ENCODE data around the gene HOXA6.

Gene HOXA6

DNA sequence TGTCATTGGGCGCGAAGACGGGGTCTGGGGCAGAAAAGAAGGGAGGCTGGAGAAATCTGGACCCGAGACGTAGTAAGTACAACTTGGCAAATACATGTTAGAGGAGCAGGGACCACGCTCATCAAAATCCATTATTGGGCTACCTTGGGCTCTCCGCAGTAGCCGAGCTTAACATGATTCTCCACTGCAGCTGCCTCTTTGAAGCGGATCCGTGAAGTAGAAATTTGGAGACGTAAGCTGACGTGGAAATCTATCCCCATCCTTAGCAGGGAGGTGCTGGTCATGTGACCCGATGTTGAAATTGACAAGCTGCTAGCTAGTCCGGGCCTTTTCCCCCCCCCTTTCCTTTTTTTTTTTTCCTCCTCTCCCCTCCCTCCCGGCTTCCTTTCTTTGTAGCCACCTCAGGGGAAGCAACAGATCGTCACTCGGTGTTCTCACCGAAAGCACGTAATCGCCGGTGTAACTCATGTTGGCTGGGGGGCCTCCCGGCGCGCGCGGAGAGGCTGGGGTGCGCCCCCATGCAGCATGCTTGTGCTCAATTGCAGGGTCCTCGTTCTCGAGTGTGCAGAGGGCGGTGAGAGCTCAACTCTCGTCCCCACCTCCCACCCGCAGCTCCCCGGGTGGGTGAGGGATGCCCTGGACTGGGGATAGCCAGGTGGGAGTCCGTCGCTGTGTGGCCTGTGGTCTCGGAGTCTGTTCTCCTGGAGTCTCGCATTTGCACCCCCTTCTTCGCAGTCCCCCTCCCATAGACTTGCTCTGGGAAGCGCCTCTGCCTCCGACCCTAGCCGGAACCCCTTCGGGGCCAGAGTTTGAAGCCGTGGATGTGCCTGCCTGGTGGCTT lies 37.7 kb upstream of the HOXA6 start, which contains the start of gene HOXA11:
TSS of gene HOXA11 (minus strand) at position 220 of the 841 bp plus-strand sequence. CDS start at position 132, 88 bp downstream.
- DNase-seq (ENCODE audit: low read depth in 2 of 2): no peak

- DNase-seq (ENCODE audit: low read depth in 2 of 2): no peak
Observed at GRCh38 chr7:27184337-27185012, 36.9 kb upstream of the HOXA6 start.

DNA sequence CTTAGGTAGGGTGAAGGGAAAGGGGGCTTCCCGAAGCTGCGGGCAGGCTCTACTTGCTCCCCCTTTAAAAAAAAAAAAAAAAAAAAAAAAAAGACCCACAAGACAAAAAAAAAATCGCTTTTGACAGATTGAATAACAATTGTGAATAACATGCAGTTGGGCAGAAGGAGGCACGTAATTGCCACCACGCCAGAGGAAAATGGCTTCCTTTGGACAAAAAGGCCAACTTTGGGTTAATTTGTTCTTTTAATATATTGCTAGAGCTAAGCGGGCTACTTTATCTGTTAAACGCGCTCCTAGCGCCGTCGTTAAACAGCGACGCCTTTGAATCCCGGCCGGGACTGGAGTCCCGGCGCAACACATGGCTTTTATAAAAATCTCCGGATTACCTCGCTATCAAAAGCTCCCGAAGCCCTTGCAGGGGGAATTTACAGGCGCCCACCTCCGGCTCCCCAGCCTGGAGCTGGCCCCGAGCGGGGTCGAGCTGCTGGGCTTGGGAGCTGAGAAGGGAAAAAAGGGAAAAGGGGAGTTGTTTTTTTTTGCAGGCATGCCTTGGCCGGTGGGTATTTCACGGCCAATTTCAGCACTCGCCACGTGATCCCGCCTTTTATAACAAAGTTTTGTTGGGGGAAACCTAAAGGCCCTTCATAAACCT lies 36.2 kb upstream of the HOXA6 start:
- DNase-seq (ENCODE audit: low read depth in 2 of 2): no peak

- no peak for DNase-seq (ENCODE audit: low read depth in 2 of 2)
Observed at GRCh38 chr7:27182861-27183681, 35.5 kb upstream of the HOXA6 start.

DNA sequence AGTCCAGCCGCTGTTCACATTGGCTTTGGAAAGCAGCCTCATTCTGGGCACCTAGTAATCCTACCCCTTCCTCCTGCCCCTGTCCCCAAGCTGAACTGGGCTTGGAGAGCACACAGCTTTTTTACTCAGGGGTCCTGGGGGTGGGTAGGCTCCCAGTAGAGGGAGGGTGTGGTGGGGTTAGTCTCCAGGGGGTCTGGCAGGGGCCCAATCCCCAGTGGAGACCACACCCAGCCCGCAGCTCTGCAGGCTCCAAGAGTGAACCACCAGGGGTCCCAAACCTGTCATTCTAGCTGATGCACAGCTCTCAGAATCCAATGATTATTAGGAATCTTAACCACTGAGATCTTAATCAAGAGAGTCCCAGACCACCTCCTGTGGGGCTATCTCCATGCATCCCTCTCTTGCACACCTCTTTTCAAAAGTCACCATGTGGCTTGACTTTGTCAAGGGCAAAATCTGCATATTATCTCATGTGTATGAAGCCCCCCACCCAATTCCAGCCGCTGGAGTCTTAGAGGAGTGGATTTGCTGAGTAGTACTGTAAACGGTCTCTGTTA lies 34.8 kb upstream of the HOXA6 start:
- DNase-seq (ENCODE audit: low read depth in 2 of 2): no peak

- DNase-seq (ENCODE audit: low read depth in 2 of 2): no peak
Observed at GRCh38 chr7:27181795-27182275, 34.3 kb upstream of the HOXA6 start.

DNA sequence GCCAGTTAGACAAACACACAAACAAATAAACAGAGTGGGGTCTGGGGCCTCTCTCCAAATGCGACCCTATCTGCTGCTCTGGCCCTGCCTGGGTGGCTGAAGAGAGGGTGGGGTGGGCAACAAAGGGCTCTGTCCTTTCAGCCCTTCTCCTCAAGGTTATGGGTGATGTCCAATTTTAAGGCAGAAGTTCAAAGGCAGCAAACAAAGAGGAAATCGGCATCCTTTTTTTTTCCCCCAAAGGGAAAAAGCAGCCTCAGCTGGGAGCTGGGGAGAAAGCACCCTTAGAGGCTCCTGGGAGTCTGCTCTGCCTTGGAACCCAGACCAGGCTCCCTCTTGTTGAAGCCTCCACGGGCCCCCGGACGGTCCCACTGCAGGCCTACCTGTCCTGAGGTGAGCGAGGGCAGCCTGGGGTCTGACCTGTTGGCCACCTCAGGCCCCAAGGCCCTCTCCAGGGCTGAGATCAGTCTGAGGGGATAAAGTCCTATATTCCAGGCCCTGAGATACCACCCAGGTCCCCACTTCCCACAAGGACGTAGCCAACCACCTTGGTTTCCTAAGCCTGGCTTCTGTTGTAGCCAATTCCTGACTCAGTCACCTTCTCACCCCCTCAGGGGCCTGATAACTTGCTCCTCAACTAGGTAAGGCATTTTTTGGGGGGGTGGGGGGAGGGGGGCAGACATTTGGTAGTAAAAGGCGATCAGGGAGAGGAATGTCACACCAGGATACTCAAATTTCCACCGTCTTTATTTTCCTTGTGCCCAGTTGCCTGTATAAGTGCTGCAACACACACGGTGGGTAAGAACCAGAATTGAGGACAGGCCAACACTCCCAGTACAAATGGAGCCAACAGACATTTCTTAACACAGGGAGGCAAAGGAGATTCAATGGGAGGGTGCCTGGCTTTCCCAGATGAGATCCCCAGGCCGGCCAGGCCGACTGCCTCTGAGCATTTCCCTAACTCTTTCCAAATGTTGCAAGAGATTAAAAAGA lies 33.2 kb upstream of the HOXA6 start:
- DNase-seq (ENCODE audit: low read depth in 2 of 2): no peak

DNA sequence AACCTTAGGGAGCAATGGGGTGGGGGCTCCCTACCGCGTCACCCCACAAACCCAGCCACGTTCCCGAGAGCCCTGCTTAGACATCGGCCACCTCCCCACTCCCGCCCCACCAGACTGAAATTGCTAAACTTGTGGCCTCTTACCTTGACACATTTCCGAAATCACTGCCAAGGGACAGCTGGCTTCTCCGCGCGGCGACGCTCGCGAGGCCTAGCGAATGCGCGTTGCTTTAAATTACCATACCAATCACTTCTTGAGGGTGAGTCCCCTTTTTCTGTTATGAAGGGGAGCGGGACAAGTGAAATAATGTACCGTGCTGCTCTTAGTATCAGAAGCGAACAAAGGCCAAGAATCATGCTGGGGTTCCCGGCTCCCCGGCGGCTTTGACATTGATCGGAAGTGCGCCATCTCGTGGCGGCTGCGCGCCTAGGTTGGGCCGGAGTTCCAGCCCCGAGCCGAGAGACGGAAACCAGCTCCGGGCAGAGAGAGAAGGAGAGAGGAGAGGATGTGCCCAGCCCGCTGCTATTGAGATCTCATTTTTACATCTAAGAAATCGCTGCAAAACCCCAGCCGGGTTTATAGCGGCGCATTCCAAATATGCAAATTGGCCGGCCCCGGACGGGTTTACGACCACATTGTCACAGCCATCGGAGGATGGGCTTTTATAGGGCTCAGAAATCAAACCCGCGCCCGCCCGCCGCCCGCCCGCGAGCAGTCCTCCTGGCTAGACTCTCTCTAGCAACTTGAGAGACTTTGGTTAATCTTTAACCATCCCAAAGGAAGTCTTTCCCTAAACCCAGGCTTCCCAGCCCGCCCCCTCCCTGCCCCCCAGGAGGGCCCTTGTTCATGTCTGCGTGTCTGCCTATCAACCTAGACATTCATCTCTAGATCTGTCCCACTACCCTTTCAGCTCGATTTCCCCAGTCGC lies 32.2 kb upstream of the HOXA6 start:
- DNase-seq (ENCODE audit: low read depth in 2 of 2): peak; percentile 41 to 50

DNA sequence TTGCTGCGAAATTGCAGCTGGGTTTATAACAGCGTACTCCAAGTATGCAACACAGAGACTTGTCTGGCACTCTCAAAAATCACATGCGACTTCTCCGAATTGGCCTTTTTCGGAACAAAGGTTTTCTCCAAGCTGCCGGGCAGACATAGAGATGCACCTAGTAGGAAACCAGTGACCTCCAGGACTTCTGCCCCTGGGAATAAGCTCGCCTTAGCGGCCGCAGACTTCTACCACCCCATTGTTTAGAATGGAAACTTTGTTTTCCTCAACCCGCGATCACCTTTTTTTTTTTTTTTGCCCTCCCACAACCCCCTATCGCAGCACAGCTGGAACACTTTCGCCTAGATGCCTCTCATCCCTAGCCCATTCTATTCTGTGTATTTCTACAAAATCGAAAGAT lies 31.5 kb upstream of the HOXA6 start:
- DNase-seq (ENCODE audit: low read depth in 2 of 2): no peak

GRCh38 chr7:27178366-27178765 lies 30.8 kb upstream of the HOXA6 start:
- no peak for DNase-seq (ENCODE audit: low read depth in 2 of 2)

DNA sequence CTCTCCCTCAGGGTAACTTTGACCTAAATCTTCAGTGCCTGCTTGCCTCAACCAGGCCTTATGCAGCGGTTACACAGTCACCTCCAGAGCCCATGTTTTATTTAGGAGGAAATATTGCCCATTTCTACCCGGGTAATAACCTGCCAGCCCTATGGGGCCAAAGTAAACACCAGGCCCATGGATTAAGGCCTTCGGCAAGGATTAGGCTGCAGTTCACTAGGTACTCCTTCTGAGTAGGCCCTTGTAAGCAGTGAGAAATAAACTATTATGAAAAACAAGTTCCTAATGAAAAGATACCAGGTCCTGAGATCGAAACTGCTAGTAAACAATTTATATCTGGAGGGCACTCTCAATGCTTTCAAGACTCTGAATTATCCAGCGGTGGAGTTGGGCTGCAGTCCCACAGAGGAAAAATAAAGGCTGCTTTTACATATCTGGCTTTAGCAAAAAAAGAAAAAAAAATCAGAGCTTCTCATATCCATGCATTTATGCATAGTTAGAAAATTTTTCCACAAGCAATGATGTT lies 30.3 kb upstream of the HOXA6 start:
- DNase-seq (ENCODE audit: low read depth in 2 of 2): no peak

GRCh38 chr7:27176962-27177794 lies 29.6 kb upstream of the HOXA6 start:
- DNase-seq (ENCODE audit: low read depth in 2 of 2): no peak

GRCh38 chr7:27176524-27176845 lies 28.9 kb upstream of the HOXA6 start:
- DNase-seq (ENCODE audit: low read depth in 2 of 2): no peak

DNA sequence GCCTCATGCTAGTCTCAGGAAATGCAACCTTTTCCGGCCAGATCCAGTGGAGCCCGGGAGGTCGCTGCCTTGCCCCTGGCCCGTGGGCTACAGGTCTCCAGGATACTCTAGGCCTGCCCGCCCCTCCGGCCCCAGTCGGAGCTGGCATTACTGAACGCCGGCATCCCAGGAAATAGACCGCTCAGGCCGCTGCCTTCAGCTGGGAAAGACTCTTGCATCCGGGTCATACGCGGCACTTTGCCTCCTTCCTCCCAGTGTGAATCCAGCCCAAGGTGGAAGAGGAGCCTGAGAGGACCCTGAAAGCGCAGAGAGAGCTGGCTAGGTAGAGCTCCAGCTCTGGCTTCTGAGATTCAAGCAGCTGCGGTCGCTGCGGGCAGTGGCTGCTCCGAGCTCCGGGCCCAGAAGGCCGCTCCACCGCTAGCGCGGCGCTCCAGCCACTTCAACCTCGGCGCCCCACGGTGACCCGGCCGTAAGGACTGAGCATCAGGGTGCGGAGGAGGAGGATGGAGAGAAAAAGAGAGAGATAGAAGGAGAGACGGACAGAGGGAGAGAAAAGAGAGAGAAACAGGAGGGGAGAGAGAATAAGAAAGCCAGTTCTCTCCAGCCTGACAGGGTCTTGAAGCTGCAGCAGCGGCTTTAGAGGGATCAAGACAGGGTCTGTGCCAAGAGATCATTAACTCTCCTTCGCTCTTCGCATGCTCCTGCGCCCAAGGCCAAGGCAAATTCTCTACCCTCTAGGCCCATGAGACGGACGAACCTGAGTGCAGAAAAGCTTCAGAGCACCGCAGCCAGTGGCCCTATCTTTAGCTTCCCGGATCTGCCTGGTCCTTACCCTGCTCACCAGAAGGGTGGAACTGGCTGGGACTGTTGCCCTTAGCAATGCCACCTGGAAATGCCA lies 28.3 kb upstream of the HOXA6 start:
- DNase-seq (ENCODE audit: low read depth in 2 of 2): no peak

DNA sequence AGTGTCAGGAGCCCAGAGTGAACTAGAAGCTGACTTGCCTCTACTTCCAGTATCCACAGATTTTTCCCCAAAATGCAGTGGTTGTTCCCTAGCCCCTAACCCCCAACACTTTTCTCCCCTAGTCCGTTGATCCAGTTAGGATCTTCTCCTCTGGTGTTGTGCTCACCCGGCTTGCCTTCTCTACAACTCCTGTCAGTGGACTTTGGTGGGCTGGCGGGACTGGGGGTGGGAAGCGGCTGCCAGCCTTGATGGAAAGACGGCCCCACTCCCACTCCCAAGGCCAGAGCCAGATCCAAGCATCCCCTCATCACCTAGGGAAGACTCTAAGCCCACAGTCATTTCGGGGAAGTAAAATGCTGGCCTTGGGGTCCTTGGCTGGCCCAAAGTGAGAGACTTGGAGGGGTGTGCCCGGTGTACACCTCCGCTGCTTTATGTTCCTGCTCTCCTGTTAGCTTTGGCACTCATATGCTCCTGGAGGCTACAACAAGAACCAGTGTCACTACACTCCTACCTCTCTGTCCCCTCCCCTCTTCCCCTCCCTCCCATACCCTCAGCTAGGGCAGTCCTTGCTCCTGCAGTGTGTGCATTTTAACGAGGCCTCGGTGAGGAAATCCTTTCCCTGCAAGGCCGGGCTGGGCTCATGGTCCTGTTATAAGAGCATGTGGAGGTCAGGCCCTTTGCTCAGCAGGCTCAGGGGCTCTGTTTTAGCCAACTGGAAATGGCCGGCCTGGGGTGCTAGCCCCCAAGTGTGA lies 27.5 kb upstream of the HOXA6 start:
- no peak for DNase-seq (ENCODE audit: low read depth in 2 of 2)
